Measurements from ENCODE around the gene JAK1.

JAK1 gene

GRCh38 chr1:64979358-64979757 lies 13.0 kb upstream of the JAK1 start:
- no peak for TF ChIP-seq CTCF (IDR thresholded peaks at IDR 0.05; ENCODE audit: insufficient read depth, low read depth, low read length, missing control alignments)
- no peak for DNase-seq (ENCODE audit: low read depth)
- H3K4me3 ChIP-seq (ENCODE audit: low read depth, low read length): no peak overlapping the region

GRCh38 chr1:64976361-64976760 lies 10.0 kb upstream of the JAK1 start:
- DNase-seq (ENCODE audit: low read depth): no peak
- H3K4me3 ChIP-seq (ENCODE audit: low read depth, low read length): no peak overlapping the region
- TF ChIP-seq CTCF (IDR thresholded peaks at IDR 0.05; ENCODE audit: insufficient read depth, low read depth, low read length, missing control alignments): no peak

GRCh38 chr1:64975740-64976139 lies 9.4 kb upstream of the JAK1 start:
- TF ChIP-seq CTCF (IDR thresholded peaks at IDR 0.05; ENCODE audit: insufficient read depth, low read depth, low read length, missing control alignments): no peak
- no peak for DNase-seq (ENCODE audit: low read depth)
- H3K4me3 ChIP-seq (ENCODE audit: low read depth, low read length): no peak overlapping the region

- DNase-seq (ENCODE audit: low read depth): no peak
- TF ChIP-seq CTCF (IDR thresholded peaks at IDR 0.05; ENCODE audit: insufficient read depth, low read depth, low read length, missing control alignments): no peak
- H3K4me3 ChIP-seq (ENCODE audit: low read depth, low read length): no peak overlapping the region
These were observed 8.8 kb upstream of the JAK1 start for GRCh38 chr1:64975127-64975526.

- no peak overlapping the region for H3K4me3 ChIP-seq (ENCODE audit: low read depth, low read length)
- TF ChIP-seq CTCF (IDR thresholded peaks at IDR 0.05; ENCODE audit: insufficient read depth, low read depth, low read length, missing control alignments): no peak
- no peak for DNase-seq (ENCODE audit: low read depth)
These were observed 8.0 kb upstream of the JAK1 start for GRCh38 chr1:64974288-64974825.

GRCh38 chr1:64973061-64973647 lies 6.8 kb upstream of the JAK1 start:
- TF ChIP-seq CTCF (IDR thresholded peaks at IDR 0.05; ENCODE audit: insufficient read depth, low read depth, low read length, missing control alignments): no peak
- no peak overlapping the region for H3K4me3 ChIP-seq (ENCODE audit: low read depth, low read length)
- no peak for DNase-seq (ENCODE audit: low read depth)

Measured in GM12865 (cell line).